Stimulated activated CD8-positive, alpha-beta memory T cell treated with anti-CD3 and anti-CD28 coated beads, Interleukin-2, amount 100 ng/mL, for 1 hour (primary cell): ENCODE results near the gene AIF1L.
"Not testable (repeated sequence)": the region's sequence is repeated elsewhere in the genome, so short reads cannot be mapped to it uniquely, and the experiment has no call there.

Experiments used
- DNase-seq, 2 donors: peaks; one replicate each; pipeline ENCODE4 v3.0.0-alpha.2; 2020; ENCODE audit warnings: low read depth in 2 of 2

The AIF1L gene

DNA sequence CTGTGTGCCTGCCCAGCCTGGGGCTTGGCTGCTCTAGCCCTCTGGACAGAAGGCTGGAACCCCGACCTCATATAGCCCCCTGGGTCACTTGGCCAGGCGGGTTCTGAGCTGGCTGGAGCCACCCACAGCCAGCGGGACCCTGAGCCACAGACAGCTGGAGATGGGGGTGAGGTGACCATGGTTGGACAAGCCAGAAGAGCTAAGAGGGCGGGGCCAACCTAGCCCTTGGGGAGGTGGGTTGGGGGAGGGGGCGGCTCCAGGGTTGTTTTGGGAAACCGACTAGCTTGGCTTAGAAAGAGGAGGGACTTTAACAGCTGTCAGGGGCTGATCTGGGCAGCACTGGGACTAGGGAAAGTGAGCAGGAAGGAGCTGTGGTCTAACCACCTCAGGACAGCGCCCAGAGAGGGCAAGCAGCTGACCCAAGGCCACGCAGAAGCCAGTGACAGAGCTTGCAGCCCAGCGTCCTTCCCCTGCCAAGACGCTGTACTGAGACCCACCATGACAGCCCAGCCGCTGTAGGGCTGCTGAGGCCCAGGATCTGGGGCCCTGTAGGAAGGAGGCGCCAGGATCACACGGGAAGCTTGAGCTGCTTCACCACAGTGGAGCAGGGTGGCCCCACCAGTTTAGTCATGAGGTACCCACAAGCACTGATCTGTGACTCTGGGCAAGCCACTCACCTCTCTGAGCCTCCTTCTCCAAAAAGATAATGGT lies 2.2 kb downstream of the AIF1L start:
- DNase-seq = no peak

DNA sequence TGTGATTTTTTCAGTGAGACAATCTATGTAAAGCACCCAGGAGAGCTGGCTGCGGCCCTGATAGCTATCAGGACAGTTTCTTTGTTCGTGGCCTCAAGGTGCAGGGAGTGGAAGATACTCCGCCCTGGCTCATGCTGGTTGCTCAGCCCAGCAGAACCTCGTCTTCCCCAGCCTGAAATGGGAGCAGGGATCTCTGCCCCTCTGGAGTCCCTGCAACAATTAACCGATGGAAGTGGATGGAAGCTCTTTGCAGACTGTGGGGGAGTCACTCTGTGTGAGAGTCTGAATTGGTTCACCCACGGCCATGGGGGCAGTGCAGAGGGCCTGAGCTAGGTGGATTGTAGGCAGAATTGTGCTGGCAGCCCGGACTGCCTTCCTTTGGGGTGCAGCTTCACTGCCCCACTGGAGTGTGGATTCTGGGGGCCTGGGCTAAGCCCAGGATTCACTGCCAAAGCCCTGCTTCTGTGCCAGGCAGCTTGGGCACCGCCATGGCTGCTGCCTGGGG lies 2.8 kb downstream of the AIF1L start:
- DNase-seq = no peak

DNA sequence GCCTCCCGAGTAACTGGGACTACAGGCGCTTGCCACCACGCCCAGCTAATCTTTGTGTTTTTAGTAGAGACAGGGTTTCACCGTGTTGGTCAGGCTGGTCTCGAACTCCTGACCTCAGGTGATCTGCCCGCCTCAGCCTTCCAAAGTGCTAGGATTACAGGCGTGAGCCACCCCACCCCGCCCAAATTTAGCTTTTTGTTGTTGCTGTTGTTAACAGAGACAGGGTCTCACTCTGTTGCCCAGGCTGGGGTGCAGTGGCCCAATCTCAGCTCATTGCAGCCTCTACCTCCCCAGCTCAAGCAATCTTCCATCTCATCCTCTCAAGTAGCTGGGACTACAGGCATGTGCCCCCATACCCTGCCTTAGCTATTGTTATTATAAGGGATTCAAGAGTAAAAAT lies 3.5 kb downstream of the AIF1L start:
- not testable (repeated sequence) for DNase-seq

DNA sequence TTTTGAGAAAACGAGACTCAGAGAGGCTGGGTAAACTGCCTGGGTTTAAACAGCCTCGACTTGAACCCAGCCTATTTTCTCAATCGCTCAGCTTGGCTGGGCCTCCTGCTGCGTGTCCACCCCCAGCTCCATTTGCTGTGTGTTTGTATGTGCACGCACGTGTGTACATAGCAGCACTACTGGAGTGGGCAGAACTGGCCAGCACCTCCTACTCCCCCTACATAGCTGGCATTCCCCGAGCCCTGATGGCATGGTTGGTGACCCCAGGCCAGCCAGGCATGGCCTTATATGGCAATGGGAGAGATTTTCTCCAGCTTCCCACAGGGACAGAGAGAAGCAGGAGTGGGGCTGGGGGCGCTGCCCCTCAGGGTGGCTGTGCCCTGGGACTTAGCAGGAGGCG lies 4.1 kb downstream of the AIF1L start:
- DNase-seq = no peak

DNA sequence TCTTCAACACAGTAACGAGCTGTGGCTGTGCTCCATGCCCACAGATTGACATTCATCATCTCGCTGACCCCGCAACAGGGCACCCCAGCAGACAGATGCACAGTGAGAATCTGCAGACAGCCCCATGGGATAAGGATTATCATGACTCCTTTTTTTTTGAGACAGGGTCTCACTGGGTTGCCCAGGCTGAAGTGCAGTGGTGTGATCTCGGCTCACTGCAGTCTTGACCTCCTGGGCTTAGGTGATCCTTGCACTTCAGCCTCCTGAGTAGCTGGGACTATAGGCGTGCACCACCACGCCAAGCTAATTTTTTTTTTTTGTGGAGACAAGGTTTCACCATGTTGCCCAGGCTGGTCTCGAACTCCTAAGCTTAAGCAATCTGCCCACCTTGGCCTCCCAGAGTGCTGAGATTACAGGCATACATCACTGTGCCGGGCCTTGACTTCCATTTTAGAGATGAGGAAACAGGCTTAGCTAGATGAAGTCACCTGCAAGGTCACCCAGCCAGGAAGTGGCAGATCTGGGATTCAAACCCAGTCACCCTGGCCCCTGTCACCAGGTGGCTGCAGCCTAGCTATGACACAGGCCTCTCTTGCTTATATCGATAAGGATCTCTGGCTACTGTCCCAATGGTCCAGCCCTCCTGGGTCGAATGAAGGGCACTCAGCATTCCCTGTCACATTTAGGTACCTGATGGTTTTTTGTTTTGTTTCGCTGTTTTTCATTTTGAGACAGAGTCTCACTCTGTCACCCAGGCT lies 5.1 kb downstream of the AIF1L start:
- no peak for DNase-seq

DNA sequence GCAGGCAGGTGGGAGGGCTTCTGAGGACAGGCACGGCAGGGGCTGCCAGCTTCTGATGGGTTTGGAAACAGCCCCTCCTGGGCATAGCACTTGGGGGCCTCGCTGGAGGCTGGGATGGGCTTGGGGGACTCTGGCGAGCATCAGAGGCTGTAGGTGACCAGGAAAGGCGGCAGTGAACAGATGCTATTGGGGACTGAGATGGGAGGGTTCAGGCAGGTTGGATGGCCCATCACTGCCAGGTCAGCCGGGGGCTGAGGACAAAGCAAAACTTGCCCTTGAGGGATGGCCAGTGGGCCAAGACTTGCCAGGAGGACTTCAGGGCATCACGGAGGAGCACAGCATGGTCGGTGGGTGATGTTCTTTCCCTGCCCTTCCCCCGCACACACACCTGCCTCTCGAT lies 6.7 kb downstream of the AIF1L start:
- no peak for DNase-seq

DNA sequence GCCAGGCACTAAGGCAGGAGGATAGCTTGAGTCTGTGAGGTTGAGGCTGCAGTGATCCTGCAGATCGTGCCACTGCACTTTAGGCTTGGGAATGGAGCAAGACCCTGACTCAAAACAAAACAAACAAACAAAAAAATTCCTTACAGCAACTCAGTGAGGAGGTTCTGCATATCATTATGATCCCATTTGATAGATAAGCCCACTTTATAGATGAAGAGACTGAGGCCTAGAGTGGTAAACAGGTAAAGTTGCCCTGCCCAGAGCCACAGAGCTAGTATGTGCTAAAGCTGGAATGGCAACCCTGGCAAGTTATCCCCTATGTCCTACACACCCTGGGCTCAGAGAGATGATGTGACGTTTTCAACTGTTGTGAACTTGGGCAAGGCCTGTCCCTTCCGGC lies 7.2 kb downstream of the AIF1L start:
- DNase-seq = no peak

DNA sequence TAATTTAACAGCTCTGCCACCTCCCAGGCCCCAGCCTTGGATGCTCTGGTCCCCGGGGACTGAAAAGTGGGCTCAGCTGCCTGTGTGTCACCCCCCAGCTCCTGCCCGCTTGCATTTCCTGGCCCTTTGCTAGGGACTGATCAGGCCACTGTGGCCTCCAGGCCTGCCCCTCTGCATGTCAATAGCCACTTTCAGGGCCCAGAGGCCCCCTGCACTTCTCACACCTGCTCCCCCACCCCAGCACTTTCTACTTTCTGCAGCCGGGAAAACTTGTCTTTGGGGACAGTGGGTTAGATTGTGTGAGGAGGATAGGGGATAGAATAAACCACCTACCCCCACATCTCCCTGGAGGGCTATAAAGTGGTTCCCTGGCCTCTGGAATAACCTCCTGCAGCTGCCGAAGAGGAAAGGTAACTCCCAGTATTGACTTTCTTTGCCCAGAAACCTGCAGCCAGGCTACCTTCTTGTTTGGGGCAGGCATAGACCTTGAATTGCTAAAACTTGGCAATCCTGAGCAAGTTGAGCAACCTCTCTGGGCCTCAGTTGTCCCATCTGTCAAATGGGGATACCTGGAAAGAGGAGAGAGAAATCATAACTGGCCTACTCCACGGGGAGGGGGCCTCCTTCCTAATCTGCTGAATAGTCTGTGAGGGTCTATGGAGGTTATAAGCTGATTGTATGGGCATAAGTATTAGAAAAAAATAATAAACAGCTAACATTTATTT lies 7.8 kb downstream of the AIF1L start:
- no peak for DNase-seq

DNA sequence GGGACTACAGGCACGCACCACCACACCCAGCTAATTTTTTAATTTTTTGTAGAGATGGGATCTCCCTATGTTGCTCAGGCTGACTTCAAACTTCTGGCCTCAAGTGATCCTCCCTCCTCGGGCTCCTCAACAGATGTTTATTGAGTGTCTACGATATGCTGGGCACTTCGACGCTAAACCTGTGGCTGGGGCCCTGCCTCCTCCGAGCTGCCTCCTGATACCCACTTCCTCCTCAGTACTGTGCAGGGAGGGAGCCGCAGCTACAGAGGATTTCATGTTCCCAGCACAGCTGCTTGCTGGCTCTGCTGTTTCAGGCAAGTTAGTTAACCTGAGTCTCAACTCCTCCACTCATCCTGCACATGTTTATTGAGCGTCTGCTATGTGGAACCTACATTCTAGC lies 9.6 kb downstream of the AIF1L start:
- no peak for DNase-seq

DNA sequence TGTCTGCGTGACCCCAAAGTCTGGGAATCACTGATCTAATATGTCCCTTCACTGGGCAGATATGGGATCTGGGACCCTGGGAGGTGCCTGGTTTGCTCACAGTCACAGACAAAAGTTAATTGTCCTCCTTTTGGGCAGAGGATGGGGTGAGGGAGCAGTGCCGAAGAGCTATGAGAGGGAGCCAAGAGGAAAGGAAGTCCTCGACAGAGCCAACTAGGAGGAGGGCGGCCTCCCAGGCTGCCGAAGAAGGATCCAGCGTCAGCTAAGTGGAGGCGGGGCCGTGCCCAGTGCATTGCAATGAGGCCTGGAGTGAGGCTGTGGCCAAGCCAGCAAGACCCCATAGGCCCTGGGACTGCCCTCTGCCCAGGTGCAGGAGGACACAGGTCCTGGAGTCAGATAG lies 11.4 kb downstream of the AIF1L start:
- DNase-seq = no peak

DNA sequence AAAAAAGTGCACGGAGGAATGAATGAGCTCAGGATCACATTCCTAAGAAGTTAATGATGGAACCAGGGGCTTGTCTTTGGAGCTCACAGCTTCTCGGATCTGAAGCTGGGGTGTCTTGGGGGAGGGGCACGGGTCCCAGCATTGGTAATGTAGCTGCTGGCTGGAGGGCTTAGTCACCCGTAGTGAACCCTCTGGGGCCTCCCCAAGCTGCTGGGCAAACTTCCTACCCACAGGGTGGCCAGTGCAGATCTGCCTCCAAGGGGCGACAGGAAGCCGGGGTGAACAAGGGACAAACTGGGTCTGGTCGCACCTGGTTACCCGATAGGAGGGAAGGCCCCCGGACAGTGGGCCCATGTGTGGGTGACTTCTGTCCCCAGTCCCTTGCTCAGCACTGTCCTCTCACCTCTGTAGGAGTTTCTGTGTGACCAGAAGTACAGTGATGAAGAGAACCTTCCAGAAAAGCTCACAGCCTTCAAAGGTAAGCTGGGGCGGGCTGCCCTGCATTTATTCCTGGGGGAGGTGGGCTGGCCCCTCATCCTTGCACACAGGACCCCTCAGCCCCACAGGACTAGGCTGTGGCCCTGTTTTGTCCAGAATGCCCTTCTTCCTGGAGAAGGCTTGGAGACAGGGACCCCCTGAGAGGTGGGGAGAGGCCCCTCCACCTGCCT lies 15.0 kb downstream of the AIF1L start:
- DNase-seq = no peak

DNA sequence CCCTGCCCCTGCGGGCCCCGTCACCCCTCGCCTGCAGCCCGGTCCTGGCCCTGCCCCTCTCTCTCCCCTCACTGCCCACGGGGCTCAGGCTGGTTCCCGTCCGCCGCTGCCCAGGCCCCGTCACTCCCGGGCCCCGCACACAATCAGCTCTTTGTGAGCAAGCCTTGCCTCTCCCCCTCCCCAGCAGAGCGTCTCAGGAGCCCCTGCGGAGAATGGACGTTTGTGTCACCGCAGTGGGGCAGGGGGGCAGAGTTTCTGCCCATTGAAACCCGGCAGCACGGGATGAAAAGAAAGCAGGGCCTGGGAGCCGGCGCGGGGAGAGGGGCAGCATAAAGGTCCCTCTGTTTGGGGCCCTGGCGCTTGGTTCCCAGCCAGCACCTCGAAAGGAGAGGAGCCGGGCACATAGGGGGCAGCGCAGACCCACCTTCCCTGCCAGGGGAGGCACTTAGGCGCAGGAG lies 15.6 kb downstream of the AIF1L start:
- no peak for DNase-seq

DNA sequence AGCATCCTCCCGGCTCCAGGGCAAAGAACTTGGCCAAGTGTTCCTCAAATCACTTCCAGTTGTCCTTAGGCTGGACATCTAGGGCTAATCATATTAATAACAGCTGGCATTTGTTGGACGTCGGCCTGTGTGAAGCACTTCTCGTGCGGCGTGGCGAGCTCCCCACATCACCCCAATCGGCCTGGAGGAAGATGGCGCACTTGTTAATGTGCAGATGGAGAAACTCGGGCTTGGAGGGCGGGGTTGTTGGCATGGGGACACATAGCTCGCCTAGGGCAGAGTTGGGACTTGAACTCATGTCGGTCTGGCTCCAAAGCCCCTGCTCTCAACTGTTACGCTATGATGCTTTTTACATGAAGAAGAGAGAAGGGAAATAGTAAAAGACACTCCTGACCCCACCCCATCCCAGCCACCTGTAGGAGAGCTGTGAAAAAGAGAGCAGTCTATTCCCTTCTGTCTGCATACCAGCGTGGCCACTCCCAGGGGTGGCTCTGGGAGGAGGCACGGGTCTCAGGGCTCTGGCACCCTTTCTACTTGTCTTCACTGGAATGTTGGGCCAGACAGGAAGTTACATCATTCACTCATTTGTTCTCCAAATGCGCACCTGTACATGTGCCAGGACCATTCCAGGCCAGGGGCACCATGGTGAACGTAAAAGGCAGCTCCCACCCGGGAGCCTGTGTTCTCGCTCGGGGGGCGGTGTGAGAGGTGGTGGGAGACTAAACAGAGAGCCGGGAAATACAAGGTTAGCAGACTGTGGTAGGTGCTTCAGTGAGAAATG lies 16.2 kb downstream of the AIF1L start:
- no peak for DNase-seq

DNA sequence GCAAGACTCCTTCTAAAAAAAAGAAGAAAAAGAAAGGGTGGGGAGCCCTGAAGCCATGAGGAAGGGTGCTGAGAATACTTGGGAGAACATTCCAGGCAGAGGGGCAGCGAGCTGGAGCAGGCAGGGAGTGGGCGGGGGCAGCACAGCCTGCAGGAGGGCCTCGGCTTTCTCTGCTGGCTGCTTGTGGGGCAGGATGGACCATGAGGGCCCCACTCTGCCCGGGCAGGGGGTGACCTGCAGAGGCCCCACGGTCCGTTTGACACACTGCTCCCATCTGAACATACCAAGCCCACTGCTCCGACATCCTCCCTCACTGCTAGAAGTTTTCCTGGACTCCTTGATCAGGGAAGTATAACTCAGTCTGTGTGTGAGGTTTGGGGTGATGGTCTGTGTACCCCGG lies 17.3 kb downstream of the AIF1L start:
- no peak for DNase-seq

DNA sequence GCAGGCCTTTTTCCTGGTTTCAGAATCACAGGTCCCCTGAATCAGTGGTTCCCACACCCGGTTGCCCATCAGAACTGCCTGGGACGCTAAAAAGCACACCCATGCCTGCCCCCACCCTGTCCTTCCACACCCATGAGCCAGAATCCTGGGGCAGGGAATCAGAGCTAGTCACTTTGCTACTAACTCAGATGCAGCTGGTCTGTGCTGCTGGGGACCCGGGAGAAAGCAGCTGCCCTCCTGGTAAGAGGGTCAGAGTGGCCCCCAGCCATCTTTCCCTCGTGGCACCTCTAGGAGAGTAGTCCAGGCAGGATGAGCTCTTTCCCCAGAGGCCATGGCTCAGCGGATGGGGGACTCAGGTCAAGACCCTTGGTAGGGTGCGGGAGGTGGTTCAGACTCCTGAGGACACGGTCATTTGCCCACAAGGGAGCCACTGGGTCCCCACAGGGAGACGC lies 17.8 kb downstream of the AIF1L start:
- DNase-seq = no peak

DNA sequence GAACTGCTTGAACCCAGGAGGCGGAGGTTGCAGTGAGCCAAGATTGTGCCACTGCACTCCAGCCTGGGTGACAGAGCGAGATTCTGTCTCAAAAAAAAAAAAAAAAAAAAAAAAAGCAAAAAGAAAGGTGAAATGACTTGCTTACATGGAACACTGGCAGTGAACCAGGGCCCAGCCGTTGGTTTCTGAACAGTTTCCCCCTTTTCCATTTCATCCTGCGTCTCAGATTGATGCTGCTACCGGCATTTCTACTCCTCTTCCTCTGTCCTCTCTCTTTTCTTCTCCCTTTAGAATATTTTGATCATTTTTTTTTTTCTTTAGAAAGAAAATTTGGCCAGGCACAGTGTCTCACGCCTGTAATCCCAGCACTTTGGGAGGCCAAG lies 19.0 kb downstream of the AIF1L start:
- not testable (repeated sequence) for DNase-seq

DNA sequence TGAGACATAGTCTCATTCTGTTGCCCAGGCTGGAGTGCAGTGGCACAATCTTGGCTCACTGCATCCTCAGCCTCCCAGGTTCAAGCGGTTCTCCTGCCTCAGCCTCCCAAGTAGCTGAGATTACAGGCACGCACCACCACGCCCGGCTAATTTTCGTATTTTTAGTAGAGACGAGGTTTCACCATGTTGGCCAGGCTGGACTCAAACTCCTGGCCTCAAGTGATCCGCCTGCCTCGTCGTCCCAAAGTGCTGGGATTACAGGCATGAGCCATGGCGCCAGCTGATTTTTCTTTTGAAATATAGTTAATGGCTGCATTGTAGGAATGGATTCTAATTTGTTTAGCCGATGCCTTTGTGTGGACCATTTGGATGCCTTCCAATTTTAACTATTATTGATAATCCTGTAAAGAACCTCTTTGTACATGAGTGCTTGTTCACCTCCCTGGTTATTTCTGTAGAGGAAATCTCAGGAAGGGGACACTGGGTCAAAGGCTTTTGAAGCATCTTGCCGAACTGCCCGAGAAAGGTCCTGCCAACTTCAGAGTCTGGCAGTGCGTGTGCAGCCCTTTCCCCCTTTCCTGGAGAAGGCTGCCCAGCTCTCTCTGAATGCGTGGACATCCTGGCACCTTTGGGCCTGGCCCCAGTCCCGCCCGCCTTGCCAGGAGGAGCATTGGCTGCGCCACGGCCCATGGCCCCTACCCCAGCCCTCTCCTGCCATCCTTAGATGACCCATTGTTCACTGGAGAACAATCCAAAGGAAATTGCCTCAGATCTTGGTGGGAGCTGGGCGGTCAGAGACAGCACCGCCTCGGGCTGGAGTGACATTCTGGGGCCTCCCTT lies 20.2 kb downstream of the AIF1L start:
- DNase-seq = no peak

DNA sequence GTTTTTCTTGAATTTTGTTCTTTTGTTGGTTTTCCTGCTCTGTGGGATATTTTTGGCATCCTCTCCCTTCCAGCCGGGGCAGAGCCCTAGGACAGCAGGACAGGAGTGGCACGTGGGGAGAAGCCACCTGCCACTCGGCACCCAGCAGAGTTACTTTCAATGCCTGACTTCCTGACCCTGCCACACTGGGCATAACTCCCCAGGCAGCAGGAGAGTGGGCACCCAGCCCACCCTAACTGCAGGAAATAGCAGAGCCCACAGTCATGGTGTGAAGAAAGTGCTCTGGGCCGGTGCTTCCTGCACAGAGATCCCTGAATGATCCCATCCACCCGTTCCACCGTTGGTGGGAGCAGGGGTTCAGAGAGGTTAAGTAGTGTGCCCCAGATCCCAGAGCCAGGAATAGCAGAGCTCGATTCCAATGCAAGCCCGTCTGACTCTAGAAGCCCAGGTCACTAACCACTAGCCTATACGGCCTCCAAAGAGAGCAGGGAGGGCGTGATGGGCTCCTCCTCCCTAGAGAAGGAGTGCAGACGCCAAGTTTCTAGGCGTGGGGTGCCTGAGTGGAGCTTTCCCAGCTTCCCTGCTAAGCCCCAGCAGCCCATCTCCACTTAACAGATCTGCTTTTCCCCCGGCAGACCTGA lies 20.9 kb downstream of the AIF1L start:
- DNase-seq = no peak

DNA sequence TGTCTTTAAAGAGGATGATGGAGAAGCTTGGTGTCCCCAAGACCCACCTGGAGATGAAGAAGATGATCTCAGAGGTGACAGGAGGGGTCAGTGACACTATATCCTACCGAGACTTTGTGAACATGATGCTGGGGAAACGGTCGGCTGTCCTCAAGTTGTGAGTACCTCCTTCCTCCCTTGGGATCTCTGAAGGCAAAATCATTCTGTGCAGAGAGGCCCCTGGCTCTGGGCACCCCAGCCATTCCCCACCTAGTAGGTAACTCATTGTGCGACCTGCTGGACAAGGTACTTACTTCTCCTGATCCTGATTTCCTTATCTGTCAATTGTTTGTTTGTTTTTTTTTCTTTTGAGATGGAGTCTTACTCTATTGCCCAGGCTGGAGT lies 21.4 kb downstream of the AIF1L start:
- no peak for DNase-seq

DNA sequence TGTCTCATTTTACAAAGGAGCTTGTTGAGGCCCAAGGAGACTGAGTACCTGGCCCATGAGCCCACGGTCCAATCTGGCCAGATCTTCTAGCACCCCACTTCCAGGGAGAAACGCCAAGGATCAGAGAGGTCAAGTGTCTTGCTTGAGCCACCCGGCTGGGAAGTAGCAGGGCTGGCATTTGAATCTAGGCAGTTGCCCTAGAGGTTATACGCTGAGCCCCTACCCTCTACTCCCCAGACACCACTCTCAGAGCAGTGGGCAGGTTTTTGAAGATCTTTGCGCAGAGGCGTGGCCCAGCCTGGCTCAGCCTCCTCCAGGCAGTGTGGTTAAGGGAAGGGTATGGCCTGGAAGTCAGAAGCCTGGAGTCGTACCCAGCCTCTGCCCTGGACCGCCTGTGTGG lies 23.3 kb downstream of the AIF1L start:
- no peak for DNase-seq
